HepG2 (cell line): Measurements from ENCODE around the gene GRM7.

Source experiments
- CTCF ChIP-seq: sonication (generic); formaldehyde crosslinking; IDR thresholded peaks from 2 replicates; pipeline ENCODE4 v1.5.0; 2020; ENCODE audit warnings: mild to moderate bottlenecking, missing genetic modification reagents, moderate library complexity
- DPF2 ChIP-seq: sonication (generic); formaldehyde crosslinking; IDR thresholded peaks from 2 replicates; pipeline ENCODE4 v1.4.0; 2020; ENCODE audit warnings: mild to moderate bottlenecking, low read depth, missing genetic modification reagents, borderline replicate concordance
- JUND ChIP-seq: sonication (generic); formaldehyde crosslinking; IDR thresholded peaks from 2 replicates; pipeline ENCODE4 v1.8.0; 2022; ENCODE audit warnings: mild to moderate bottlenecking, missing genetic modification reagents
- NFIB ChIP-seq: sonication (generic); formaldehyde crosslinking; IDR thresholded peaks from 2 replicates; pipeline ENCODE4 v1.9.0; 2021; ENCODE audit warnings: missing genetic modification reagents, mild to moderate bottlenecking, borderline replicate concordance
- POLR2A ChIP-seq, 2 experiments: IDR thresholded peaks; 2 replicates each; pipeline ENCODE4 v1.6.1; 2011; ENCODE audit warnings: low read depth in 2 of 2, low read length in 2 of 2, mild to moderate bottlenecking in 1 of 2, moderate library complexity in 1 of 2; ENCODE audit not compliant: insufficient read depth in 1 of 2
- RFXANK ChIP-seq: IDR thresholded peaks from 2 replicates; pipeline ENCODE4 v1.6.1; 2016
- RXRA ChIP-seq: sonication (generic); formaldehyde crosslinking; IDR thresholded peaks from 2 replicates; pipeline ENCODE4 v1.5.1; 2020; ENCODE audit warnings: missing genetic modification reagents
- ZC3H4 ChIP-seq: sonication (generic); formaldehyde crosslinking; IDR thresholded peaks from 2 replicates; pipeline ENCODE4 v1.4.0; 2020; ENCODE audit warnings: missing genetic modification reagents, borderline replicate concordance
- ZNF143 ChIP-seq: sonication (generic); formaldehyde crosslinking; IDR thresholded peaks from 2 replicates; pipeline ENCODE4 v1.4.0; 2020; ENCODE audit warnings: missing genetic modification reagents
- ZNF451 ChIP-seq: sonication (generic); formaldehyde crosslinking; IDR thresholded peaks from 2 replicates; pipeline ENCODE4 v1.5.0; 2020; ENCODE audit warnings: mild to moderate bottlenecking, missing genetic modification reagents
- ZNF781 ChIP-seq: sonication (generic); formaldehyde crosslinking; IDR thresholded peaks from 2 replicates; pipeline ENCODE4 v1.5.1; 2020; ENCODE audit warnings: borderline replicate concordance, mild to moderate bottlenecking, missing genetic modification reagents; ENCODE audit errors: not compliant biosample characterization
- ZNF816 ChIP-seq: sonication (generic); formaldehyde crosslinking; IDR thresholded peaks from 2 replicates; pipeline ENCODE4 v1.8.0; 2022; ENCODE audit warnings: missing genetic modification reagents, mild to moderate bottlenecking, borderline replicate concordance

GRCh38 chr3:7275396-7275795 lies 414.5 kb downstream of the GRM7 start:
- TF ChIP-seq ZNF451 (no peak), RXRA (CRISPR knock-in tag) (no peak), ZNF816 (no peak), CTCF (no peak), RFXANK (CRISPR knock-in tag) (no peak), ZC3H4 (no peak), NFIB (CRISPR knock-in tag) (no peak), DPF2 (CRISPR knock-in tag) (no peak), ZNF781 (CRISPR knock-in tag) (no peak), POLR2A (IDR thresholded peaks at IDR 0.05; ENCODE audit: insufficient read depth in 1 of 2, low read depth in 2 of 2, low read length in 2 of 2) (no peak), JUND (CRISPR knock-in tag) (no peak), ZNF143 (no peak)
